Stimulated activated naive CD4-positive, alpha-beta T cell (primary cell): ENCODE data around the gene RNF34.

ENCODE experiments used
- DNase-seq, 6 experiments: peaks; one replicate each; lab custom pipeline; 2025; lab: John Stamatoyannopoulos, UW

RNF34 gene

GRCh38 chr12:121390856-121391255 lies 9.1 kb upstream of the RNF34 start:
- no peak for DNase-seq

- peak in 2 of 6 experiments; percentile 2 to 6 for DNase-seq
Measured at GRCh38 chr12:121391619-121392324, 8.1 kb upstream of the RNF34 start.

GRCh38 chr12:121392325-121392716 lies 7.6 kb upstream of the RNF34 start:
- no peak for DNase-seq

- DNase-seq = no peak
Measured at GRCh38 chr12:121397521-121397920, 2.4 kb upstream of the RNF34 start.

GRCh38 chr12:121398355-121398754 lies 1.6 kb upstream of the RNF34 start:
- no peak for DNase-seq

GRCh38 chr12:121400332-121401139 lies 618 bp downstream of the RNF34 start:
- DNase-seq = peak; percentile 35 to 84 (median 70)

- DNase-seq = no peak
Measured at GRCh38 chr12:121403721-121404120, 3.8 kb downstream of the RNF34 start.

GRCh38 chr12:121404734-121405133 lies 4.8 kb downstream of the RNF34 start:
- no peak for DNase-seq

- no peak for DNase-seq
Measured at GRCh38 chr12:121405211-121405610, 5.3 kb downstream of the RNF34 start.

GRCh38 chr12:121413917-121414316 lies 14.0 kb downstream of the RNF34 start:
- no peak for DNase-seq

GRCh38 chr12:121417847-121418246 lies 17.9 kb downstream of the RNF34 start:
- no peak for DNase-seq

GRCh38 chr12:121420109-121420508 lies 20.2 kb downstream of the RNF34 start:
- DNase-seq = no peak

GRCh38 chr12:121423253-121423652 lies 23.3 kb downstream of the RNF34 start:
- no peak for DNase-seq

GRCh38 chr12:121423682-121424623 lies 24.0 kb downstream of the RNF34 start:
- DNase-seq = no peak

GRCh38 chr12:121424624-121424975 lies 24.7 kb downstream of the RNF34 start:
- DNase-seq = no peak

- no peak for DNase-seq
Measured at GRCh38 chr12:121427556-121428050, 27.7 kb downstream of the RNF34 start.

GRCh38 chr12:121428883-121429282 lies 29.0 kb downstream of the RNF34 start:
- DNase-seq = no peak

GRCh38 chr12:121430833-121431415 lies 31.0 kb downstream of the RNF34 start:
- DNase-seq = no peak

- DNase-seq = no peak
Measured at GRCh38 chr12:121432740-121433480, 33.0 kb downstream of the RNF34 start.

GRCh38 chr12:121436706-121437105 lies 36.8 kb downstream of the RNF34 start:
- DNase-seq = no peak

GRCh38 chr12:121438905-121439304 lies 39.0 kb downstream of the RNF34 start:
- DNase-seq = no peak
